Measurements from ENCODE around the gene FBXO41. TPM values are rescaled to one million over a fixed set of nuclear protein-coding genes. Genes with fewer than 3 reads are reported as not detected.

Gene FBXO41
- total and polyA plus RNA-seq, 9 of the 15 experiments (the other 6 are each of a cell fraction or from before 2014, with no cell fraction given), result 0.21 to 8.2 (median 3.5) TPM

- TF ChIP-seq ZNF395 (CRISPR knock-in tag; IDR thresholded peaks at IDR 0.05) (no peak), EP400 (IDR thresholded peaks at IDR 0.05) (no peak), SPI1 (IDR thresholded peaks at IDR 0.05; ENCODE audit: borderline replicate concordance, low read depth, low read length) (peak; percentile 43; the same call in 1 of the 2 replicates), IRF9 (tag; IDR thresholded peaks at IDR 0.05) (no peak), SNAPC5 (CRISPR knock-in tag; IDR thresholded peaks at IDR 0.05) (no peak), MNT (conservative IDR thresholded peaks at IDR 0.05) (no peak), TBP (optimal IDR thresholded peaks at IDR 0.05; ENCODE audit: low read depth, low read length) (no peak), CHD2 (IDR thresholded peaks at IDR 0.05; ENCODE audit: low read depth, low read length) (no peak), MYNN (IDR thresholded peaks at IDR 0.05) (no peak), MYNN (CRISPR knock-in tag; IDR thresholded peaks at IDR 0.05) (no peak), YY1 (IDR thresholded peaks at IDR 0.05; ENCODE audit: borderline replicate concordance in 1 of 3, control insufficient read depth in 1 of 3, extremely low read depth in 1 of 3, insufficient read depth in 3 of 3, insufficient read length in 1 of 3, insufficient replicate concordance in 2 of 3, low read depth in 1 of 3, low read length in 2 of 3) (no peak), CBFA2T3 (IDR thresholded peaks at IDR 0.05) (peak; percentile 12; the same call in 1 of the 2 replicates), PML (IDR thresholded peaks at IDR 0.05; ENCODE audit: low read length) (no peak)
Observed at GRCh38 chr2:73225513-73226360, 58.5 kb downstream of the FBXO41 start (continued).
